Measurements from ENCODE around the gene NDUFB3.
"Not testable (repeated sequence)": the region's sequence is repeated elsewhere in the genome, so short reads cannot be mapped to it uniquely, and the experiment has no call there.

NDUFB3 gene

GRCh38 chr2:201071479-201072200, at the start of gene NDUFB3, which contains the start of gene HYCC2:
NDUFB3 (plus strand) TSS chr2:201072001; CDS start chr2:201078883, 6,882 bp downstream.
HYCC2 (minus strand) TSS chr2:201071671; CDS start chr2:201024009, 47,662 bp downstream.
- Histone ChIP-seq H3K36me3 (peaks cover 4% of the 10 kb centered on the region; the same call in 1 of the 2 replicates), H3K9me3 (no peaks in the 10 kb centered on the region), H3K9ac (peak within 1 kb of the TSS; percentile 92), H3K4me3 (peak within 1 kb of the TSS; percentile 84), H3K27me3 (no peaks in the 10 kb centered on the region), H3K4me1 (peaks cover 47% of the 10 kb centered on the region), H3K4me2 (peak within 1 kb of the TSS; percentile 95), H3K27ac (peak within 1 kb of the TSS; percentile 93), H4K20me1 (peaks cover 19% of the 10 kb centered on the region; the same call in 1 of the 2 replicates)
- TF ChIP-seq Cebpa-rat (IDR thresholded peaks at IDR 0.05), result no peak

DNA sequence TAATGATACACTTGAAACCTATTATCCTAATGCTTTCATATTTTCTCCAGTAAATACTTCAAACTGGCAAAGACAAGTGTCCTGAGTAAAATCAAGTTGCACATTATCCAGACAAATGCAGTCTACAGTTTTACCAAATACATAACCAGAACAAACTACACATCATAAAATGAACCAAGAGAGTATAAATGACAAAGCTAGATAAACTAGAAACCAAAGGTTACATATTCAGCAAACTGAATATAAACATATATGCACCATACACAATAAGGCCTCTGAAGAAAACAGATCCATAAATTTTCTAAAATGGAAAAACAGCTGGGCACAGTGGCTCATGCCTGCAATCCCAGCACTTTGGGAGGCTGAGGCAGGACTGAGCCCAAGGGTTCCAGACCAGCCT, 47.3 kb upstream of the NDUFB3 start:
- Histone ChIP-seq H3K36me3 (peaks cover 23% of the 10 kb centered on the region), H3K9ac (no peak overlapping the region), H3K27ac (no peak overlapping the region), H4K20me1 (no peaks in the 10 kb centered on the region; the same call in 1 of the 2 replicates), H3K4me3 (no peak overlapping the region), H3K9me3 (peaks cover 20% of the 10 kb centered on the region), H3K4me2 (no peak overlapping the region), H3K27me3 (no peaks in the 10 kb centered on the region), H3K4me1 (no peaks in the 10 kb centered on the region)
- no peak for TF ChIP-seq Cebpa-rat (IDR thresholded peaks at IDR 0.05)

DNA sequence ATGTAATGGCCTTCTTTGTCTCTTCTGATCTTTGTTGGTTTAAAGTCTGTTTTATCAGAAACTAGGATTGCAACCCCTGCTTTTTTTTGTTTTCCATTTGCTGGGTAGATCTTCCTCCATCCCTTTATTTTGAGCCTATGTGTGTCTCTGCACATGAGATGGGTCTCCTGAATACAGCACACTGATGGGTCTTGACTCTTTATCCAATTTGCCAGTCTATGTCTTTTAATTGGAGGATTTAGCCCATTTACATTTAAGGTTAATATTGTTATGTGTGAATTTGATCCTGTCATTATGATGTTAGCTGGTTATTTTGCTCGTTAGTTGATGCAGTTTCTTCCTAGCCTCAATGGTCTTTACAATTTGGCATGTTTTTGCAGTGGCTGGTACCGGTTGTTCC, 37.4 kb upstream of the NDUFB3 start:
- H3K36me3 ChIP-seq, result peaks cover 21% of the 10 kb centered on the region
- peaks cover 27% of the 10 kb centered on the region for H3K9me3 ChIP-seq
- H3K4me3 ChIP-seq, H3K4me2 ChIP-seq, H3K9ac ChIP-seq, H3K4me1 ChIP-seq, H4K20me1 ChIP-seq, H3K27me3 ChIP-seq, H3K27ac ChIP-seq: not testable (repeated sequence)

DNA sequence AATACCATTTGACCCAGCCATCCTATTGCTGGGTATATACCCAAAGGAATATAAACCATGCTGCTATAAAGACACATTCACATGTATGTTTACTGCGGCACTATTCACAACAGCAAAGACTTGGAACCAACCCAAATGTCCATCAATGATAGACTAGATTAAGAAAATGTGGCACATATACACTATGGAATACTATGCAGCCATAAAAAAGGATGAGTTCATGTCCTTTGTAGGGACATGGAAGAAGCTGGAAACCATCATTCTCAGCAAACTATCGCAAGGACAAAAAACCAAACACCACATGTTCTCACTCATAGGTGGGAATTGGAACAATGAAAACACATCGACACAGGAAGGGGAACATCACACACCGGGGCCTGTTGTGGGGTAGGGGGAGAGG, 33.4 kb upstream of the NDUFB3 start:
- H3K27ac ChIP-seq, H3K9ac ChIP-seq, H4K20me1 ChIP-seq, H3K4me2 ChIP-seq, H3K4me1 ChIP-seq, H3K27me3 ChIP-seq, H3K4me3 ChIP-seq: not testable (repeated sequence)
- peaks cover 25% of the 10 kb centered on the region for H3K36me3 ChIP-seq
- peaks cover 33% of the 10 kb centered on the region for H3K9me3 ChIP-seq

DNA sequence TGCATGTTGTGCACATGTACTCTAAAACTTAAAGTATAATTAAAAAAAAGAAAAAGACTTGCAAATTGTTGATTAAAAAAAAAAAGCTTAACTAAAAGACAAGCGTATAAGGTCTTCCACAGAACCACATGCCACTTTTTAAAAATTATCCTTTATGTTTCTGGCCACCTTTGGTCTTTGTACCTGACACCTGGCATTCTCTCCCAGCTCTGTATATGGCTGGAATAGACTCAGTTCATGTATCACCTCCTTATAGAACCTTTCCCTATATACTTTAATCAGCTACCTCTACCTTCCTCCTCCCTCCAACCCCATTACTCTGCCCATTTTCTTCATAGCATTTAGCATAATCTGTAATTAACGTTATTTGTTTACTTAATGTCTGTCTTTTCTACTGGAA, 32.9 kb upstream of the NDUFB3 start:
- Histone ChIP-seq H3K4me3 (no peak overlapping the region), H3K27me3 (no peaks in the 10 kb centered on the region), H3K27ac (no peak overlapping the region), H3K9me3 (peaks cover 34% of the 10 kb centered on the region), H3K4me2 (no peak overlapping the region), H3K36me3 (peaks cover 30% of the 10 kb centered on the region), H3K4me1 (no peaks in the 10 kb centered on the region), H3K9ac (no peak overlapping the region), H4K20me1 (no peaks in the 10 kb centered on the region)
- TF ChIP-seq Cebpa-rat (IDR thresholded peaks at IDR 0.05), result no peak

GRCh38 chr2:201040867-201041628, 30.8 kb upstream of the NDUFB3 start:
- Histone ChIP-seq H3K36me3 (peaks cover 36% of the 10 kb centered on the region), H3K4me1 (no peaks in the 10 kb centered on the region), H4K20me1 (no peaks in the 10 kb centered on the region), H3K27me3 (no peaks in the 10 kb centered on the region), H3K27ac (no peak overlapping the region), H3K9me3 (peaks cover 25% of the 10 kb centered on the region), H3K9ac (no peak overlapping the region), H3K4me2 (no peak overlapping the region), H3K4me3 (no peak overlapping the region)
- no peak for TF ChIP-seq Cebpa-rat (IDR thresholded peaks at IDR 0.05)

GRCh38 chr2:201042451-201042850, 29.4 kb upstream of the NDUFB3 start:
- not testable (repeated sequence) for H3K9ac ChIP-seq, H3K4me2 ChIP-seq, H4K20me1 ChIP-seq, H3K4me3 ChIP-seq, H3K27me3 ChIP-seq, H3K4me1 ChIP-seq, H3K27ac ChIP-seq
- Histone ChIP-seq H3K9me3 (peaks cover 26% of the 10 kb centered on the region), H3K36me3 (peaks cover 36% of the 10 kb centered on the region)

DNA sequence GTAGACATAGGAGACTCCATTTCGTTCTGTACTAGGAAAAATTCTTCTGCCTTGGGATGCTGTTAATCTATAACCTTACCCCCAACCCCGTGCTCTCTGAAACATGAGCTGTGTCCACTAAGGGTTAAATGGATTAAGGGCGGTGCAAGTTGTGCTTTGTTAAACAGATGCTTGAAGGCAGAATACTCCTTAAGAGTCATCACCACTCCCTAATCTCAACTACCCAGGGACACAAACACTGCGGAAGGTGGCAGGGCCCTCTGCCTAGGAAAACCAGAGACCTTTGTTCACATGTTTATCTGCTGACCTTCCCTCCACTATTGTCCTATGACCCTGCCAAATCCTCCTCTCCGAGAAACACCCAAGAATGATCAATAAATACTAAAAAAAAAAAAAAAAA, 28.8 kb upstream of the NDUFB3 start:
- Histone ChIP-seq H3K36me3 (peaks cover 36% of the 10 kb centered on the region), H3K9me3 (peaks cover 31% of the 10 kb centered on the region)
- H3K27ac ChIP-seq, H4K20me1 ChIP-seq, H3K4me2 ChIP-seq, H3K4me3 ChIP-seq, H3K27me3 ChIP-seq, H3K9ac ChIP-seq, H3K4me1 ChIP-seq: not testable (repeated sequence)

DNA sequence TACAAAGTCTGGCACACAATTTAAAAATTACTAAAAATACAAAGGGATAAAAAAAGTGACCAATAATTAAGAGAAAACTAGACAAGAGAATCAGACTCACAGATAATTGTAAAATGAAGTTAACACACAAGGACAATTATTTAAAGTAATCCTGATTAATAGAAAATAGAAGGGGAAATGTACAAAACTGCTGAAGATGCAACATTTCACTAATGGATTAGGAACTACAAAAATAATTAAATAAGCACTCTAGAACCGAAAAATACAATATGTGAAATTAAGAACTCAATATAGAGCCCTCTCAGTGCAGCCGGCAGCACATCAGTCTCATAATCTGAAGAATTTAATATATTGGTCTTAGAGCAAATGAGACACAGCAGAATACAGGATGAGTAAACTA, 24.9 kb upstream of the NDUFB3 start:
- Histone ChIP-seq H3K27me3 (no peaks in the 10 kb centered on the region), H3K4me3 (no peak overlapping the region), H3K9ac (no peak overlapping the region), H3K9me3 (peaks cover 42% of the 10 kb centered on the region), H3K27ac (no peak overlapping the region), H3K4me2 (no peak overlapping the region), H3K4me1 (no peaks in the 10 kb centered on the region), H3K36me3 (peaks cover 42% of the 10 kb centered on the region), H4K20me1 (peaks cover 10% of the 10 kb centered on the region; the same call in 1 of the 2 replicates)
- no peak for TF ChIP-seq Cebpa-rat (IDR thresholded peaks at IDR 0.05)

DNA sequence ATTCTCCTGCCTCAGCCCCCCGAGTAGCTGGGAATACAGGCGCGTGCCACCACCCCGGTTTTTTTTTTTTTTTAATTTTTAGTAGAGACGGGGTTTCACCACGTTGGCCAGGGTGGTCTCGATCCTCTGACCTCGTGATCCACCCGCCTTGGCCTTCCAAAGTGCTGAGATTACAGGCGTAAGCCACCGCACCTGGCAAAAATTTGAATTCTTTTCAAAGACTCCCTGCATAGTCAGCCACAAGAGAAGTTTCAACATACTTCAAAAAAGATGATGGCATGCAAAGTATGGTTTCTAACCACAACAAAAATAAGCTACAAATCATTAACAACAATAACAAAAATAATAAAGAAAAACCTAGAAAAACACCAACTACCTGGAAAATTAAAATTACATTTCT, 22.3 kb upstream of the NDUFB3 start:
- Histone ChIP-seq H3K4me2 (no peak overlapping the region), H3K9ac (no peak overlapping the region), H4K20me1 (peaks cover 29% of the 10 kb centered on the region; the same call in 1 of the 2 replicates), H3K4me3 (no peak overlapping the region), H3K36me3 (peaks cover 45% of the 10 kb centered on the region), H3K27me3 (no peaks in the 10 kb centered on the region), H3K27ac (no peak overlapping the region), H3K9me3 (peaks cover 25% of the 10 kb centered on the region), H3K4me1 (no peaks in the 10 kb centered on the region)
- TF ChIP-seq Cebpa-rat (IDR thresholded peaks at IDR 0.05), result no peak
